Fibroblast of the aortic adventitia (primary cell): ENCODE data around the gene CLK1. TPM values are rescaled to one million over a fixed set of nuclear protein-coding genes. Genes with fewer than 3 reads are reported as not detected.
"Not testable (repeated sequence)": the region's sequence is repeated elsewhere in the genome, so short reads cannot be mapped to it uniquely, and the experiment has no call there.

Source experiments
- DNase-seq: peaks from one replicate; pipeline ENCODE4 v3.0.0-alpha.2; 2010; ENCODE audit warnings: low read depth
- H3K4me3 ChIP-seq: 2 replicates; pipeline ENCODE4 v1.5.1; 2011; ENCODE audit warnings: low read depth, mild to moderate bottlenecking, control low read depth, low read length, moderate library complexity
- CTCF ChIP-seq: IDR thresholded peaks from 2 replicates; pipeline ENCODE4 v1.5.1; 2011; ENCODE audit warnings: mild to moderate bottlenecking, low read length, control low read depth, inconsistent platforms; ENCODE audit not compliant: insufficient read depth
- total RNA-seq: library from RNA; depleted of rRNA; stranded (reverse); fragments of >200 nt; gene quantifications from 2 replicates; pipeline ENCODE4 v1.2.3, GENCODE V29; 2012; ENCODE audit warnings: low replicate concordance

The CLK1 gene
- total RNA-seq, 1 donor, result 59.8 TPM

GRCh38 chr2:200821686-200822245 lies 42.7 kb downstream of the CLK1 start:
- DNase-seq, result no peak
- no peak overlapping the region for H3K4me3 ChIP-seq
- TF ChIP-seq CTCF, result no peak

- no peak overlapping the region for H3K4me3 ChIP-seq
- DNase-seq, result no peak
- no peak for TF ChIP-seq CTCF
Measured at GRCh38 chr2:200820573-200821234, 43.8 kb downstream of the CLK1 start.

- H3K4me3 ChIP-seq, DNase-seq: not testable (repeated sequence)
Measured at GRCh38 chr2:200818732-200819131, 45.7 kb downstream of the CLK1 start.

GRCh38 chr2:200814917-200815316 lies 49.5 kb downstream of the CLK1 start:
- H3K4me3 ChIP-seq, result no peak overlapping the region
- DNase-seq, result peak; percentile 60
- no peak for TF ChIP-seq CTCF

- peak overlapping the region; percentile 92 for H3K4me3 ChIP-seq
- DNase-seq, result no peak
- no peak for TF ChIP-seq CTCF
Measured at GRCh38 chr2:200814276-200814815, 50.1 kb downstream of the CLK1 start.

- peak; percentile 61 for DNase-seq
- peak overlapping the region; percentile 92 for H3K4me3 ChIP-seq
- TF ChIP-seq CTCF, result peak; percentile 56
Measured at GRCh38 chr2:200812122-200813022, 52.1 kb downstream of the CLK1 start.
